Measurements from ENCODE around the gene UST.
"Not testable (repeated sequence)": the region's sequence is repeated elsewhere in the genome, so short reads cannot be mapped to it uniquely, and the experiment has no call there.

UST gene

GRCh38 chr6:149103950-149104349 lies 357.1 kb downstream of the UST start:
- DNase-seq: not testable (repeated sequence)

GRCh38 chr6:149107520-149107919 lies 360.7 kb downstream of the UST start:
- no peak for DNase-seq

- no peak for DNase-seq
These were observed 361.4 kb downstream of the UST start for GRCh38 chr6:149108038-149108748.

- DNase-seq: no peak
These were observed 361.9 kb downstream of the UST start for GRCh38 chr6:149108749-149109100.

- DNase-seq: no peak
These were observed 362.7 kb downstream of the UST start for GRCh38 chr6:149109397-149110070.

- no peak for DNase-seq
These were observed 364.8 kb downstream of the UST start for GRCh38 chr6:149111556-149112115.

GRCh38 chr6:149112976-149113375 lies 366.1 kb downstream of the UST start:
- DNase-seq: no peak

GRCh38 chr6:149114167-149114566 lies 367.3 kb downstream of the UST start:
- DNase-seq: no peak

- DNase-seq: no peak
These were observed 372.2 kb downstream of the UST start for GRCh38 chr6:149118737-149119653.

- DNase-seq: no peak
These were observed 376.3 kb downstream of the UST start for GRCh38 chr6:149122850-149123821.

GRCh38 chr6:149125309-149125708 lies 378.5 kb downstream of the UST start:
- DNase-seq: no peak
